HG02571 (cell line): ENCODE measurements around the gene RBPJ.

Source experiments
- ATAC-seq: cut with Tn5 transposase; IDR thresholded peaks from one replicate; pipeline ENCODE4 v1.9.1; 2021; ENCODE audit warnings: mild to moderate bottlenecking, moderate library complexity; ENCODE audit not compliant: unreplicated experiment

The RBPJ gene

GRCh38 chr4:26484032-26484515 lies 163.3 kb downstream of the RBPJ start:
- ATAC-seq = no peak

GRCh38 chr4:26484516-26484915 lies 163.7 kb downstream of the RBPJ start:
- no peak for ATAC-seq
